Myometrial cell (primary cell): ENCODE data around the gene A1CF. TPM values are rescaled to one million over a fixed set of nuclear protein-coding genes. Genes with fewer than 3 reads are reported as not detected.

Experiments used
- total RNA-seq: library from RNA; depleted of rRNA; stranded (reverse); fragments of >200 nt; gene quantifications from 2 replicates; pipeline ENCODE4 v1.2.3, GENCODE V29; 2015

The A1CF gene
- total RNA-seq = not detected in 2 replicates

GRCh38 chr10:50885097-50885859 is at the start of gene A1CF:
TSS of gene A1CF (minus strand) at chr10:50885627. CDS start at chr10:50859940, 25,687 bp downstream.

Other genes starting within 250 kb of the A1CF start
- 1.4 and 3.2 TPM in 2 replicates for gene ASAH2B, start 145.7 kb downstream of the A1CF start, total RNA-seq
- gene PRKG1, start 188.9 kb upstream of the A1CF start, total RNA-seq = 0.71 and 2.6 TPM in 2 replicates